Measurements from ENCODE around the gene KCTD12.
A peak's percentile ranks its signal among the peaks of the same experiment; 100 is the strongest.
"Not testable (repeated sequence)": the region's sequence is repeated elsewhere in the genome, so short reads cannot be mapped to it uniquely, and the experiment has no call there.

KCTD12 gene

GRCh38 chr13:76886292-76887075 lies at the start of gene KCTD12:
Gene KCTD12, minus strand, starts transcription at chr13:76886405. Its CDS starts 257 bp downstream, at chr13:76886148.
- peak; percentile 72 for DNase-seq

- no peak for DNase-seq
Observed at GRCh38 chr13:76934671-76935070, 48.5 kb upstream of the KCTD12 start.

- no peak for DNase-seq
Observed at GRCh38 chr13:76932076-76932475, 45.9 kb upstream of the KCTD12 start.

DNA sequence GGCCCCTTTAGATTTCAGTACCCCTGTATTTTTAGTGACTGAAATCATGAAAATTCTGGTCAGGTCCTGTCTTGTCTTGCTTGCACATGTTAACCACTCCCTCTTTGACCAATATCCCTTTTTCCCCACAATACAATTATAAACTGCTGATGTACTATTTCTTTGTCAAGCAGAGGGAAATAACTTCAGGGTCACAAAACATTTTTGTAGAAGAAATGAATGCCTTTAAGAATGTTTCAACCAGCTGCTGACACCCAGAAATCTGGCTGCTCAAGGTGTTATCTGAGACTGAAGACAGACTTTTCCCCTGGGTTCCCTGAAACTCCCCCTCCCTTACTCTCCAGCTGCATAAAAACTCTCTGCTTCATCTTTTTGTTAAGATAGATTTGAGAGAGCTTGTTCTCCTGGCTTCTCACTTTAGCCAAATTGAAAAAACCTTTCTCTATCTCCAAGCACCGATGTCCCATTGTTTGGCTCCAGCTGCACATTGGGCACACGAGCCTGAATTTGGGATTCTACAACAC lies 43.7 kb upstream of the KCTD12 start:
- DNase-seq: no peak

DNA sequence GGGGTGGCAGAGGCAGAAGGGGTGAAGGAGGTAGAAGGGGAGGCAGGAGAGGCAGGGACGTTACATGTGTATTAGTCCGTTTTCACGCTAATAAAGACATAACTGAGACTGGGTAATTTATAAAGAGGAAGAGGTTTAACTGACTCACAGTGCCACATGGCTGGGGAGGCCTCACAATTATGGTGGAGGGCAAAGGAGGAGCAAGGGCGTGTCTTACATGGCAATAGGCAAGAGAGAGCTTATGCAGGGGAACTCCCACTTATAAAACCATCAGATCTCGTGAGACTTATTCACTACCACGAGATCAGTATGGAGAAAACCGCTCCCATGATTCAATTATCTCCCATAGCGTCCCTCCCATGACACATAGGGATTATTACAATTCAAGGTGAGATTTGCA lies 43.1 kb upstream of the KCTD12 start:
- DNase-seq: no peak

GRCh38 chr13:76928456-76928855 lies 42.3 kb upstream of the KCTD12 start:
- no peak for DNase-seq

DNA sequence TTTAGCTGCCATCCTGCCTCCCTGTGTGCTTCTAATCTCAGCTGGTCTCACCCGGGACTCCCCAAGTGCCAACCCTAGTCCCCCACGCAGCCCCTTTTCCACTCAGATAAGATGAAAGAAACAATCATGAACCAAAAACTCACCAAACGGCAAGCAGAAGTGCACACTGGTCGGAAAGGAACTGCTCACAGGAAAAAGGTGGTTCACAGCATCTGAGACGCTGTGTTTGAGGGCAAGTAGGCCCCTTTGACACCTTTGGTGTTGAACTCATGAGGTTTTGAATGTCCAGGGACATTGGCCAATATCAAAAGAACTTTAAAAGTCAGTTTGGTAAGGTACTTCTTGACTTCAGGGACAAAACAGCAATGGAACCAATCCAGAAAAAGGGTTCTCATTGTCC lies 41.8 kb upstream of the KCTD12 start:
- DNase-seq: no peak

- DNase-seq: no peak
Observed at GRCh38 chr13:76925115-76925514, 38.9 kb upstream of the KCTD12 start.

- DNase-seq: no peak
Observed at GRCh38 chr13:76921516-76921915, 35.3 kb upstream of the KCTD12 start.

DNA sequence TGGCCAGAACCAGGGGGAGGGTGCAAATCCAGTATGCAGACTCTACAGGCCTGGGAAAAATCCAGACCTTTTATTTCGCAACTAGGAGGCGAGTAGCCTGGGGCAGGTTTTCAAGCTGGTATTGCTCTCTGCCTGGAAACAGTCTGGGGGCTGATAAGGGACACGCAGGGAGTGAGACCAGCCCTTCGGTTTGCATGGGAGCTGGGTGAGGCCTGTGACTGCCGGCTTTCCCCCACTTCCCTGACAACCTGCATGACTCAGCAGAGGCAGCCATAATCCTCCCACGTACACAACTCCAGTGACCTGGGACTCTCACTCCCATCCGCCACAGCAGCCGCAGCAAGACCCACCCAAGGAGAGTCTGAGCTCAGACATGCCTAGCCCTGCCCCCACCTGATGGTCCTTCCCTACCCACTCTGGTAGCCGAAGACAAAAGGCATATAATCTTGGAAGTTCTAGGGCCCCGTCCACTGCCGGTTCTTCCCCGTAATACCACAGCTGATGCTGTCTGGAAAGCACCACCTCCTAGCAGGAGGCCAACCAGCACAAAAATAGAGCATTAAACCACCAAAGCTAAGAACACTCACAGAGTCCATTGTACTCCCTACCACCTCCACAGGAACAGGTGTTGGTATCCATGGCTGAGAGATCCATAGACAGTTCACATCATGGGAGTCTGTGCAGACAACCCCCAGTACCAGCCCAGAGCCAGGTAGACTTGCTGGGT lies 31.7 kb upstream of the KCTD12 start:
- peak; percentile 90 for DNase-seq

- no peak for DNase-seq
Observed at GRCh38 chr13:76917095-76917494, 30.9 kb upstream of the KCTD12 start.

GRCh38 chr13:76913898-76914297 lies 27.7 kb upstream of the KCTD12 start:
- DNase-seq: no peak

- no peak for DNase-seq
Observed at GRCh38 chr13:76912476-76912875, 26.3 kb upstream of the KCTD12 start.

GRCh38 chr13:76904507-76904906 lies 18.3 kb upstream of the KCTD12 start:
- DNase-seq: no peak

- DNase-seq: peak; percentile 87
Observed at GRCh38 chr13:76903544-76904162, 17.4 kb upstream of the KCTD12 start.

DNA sequence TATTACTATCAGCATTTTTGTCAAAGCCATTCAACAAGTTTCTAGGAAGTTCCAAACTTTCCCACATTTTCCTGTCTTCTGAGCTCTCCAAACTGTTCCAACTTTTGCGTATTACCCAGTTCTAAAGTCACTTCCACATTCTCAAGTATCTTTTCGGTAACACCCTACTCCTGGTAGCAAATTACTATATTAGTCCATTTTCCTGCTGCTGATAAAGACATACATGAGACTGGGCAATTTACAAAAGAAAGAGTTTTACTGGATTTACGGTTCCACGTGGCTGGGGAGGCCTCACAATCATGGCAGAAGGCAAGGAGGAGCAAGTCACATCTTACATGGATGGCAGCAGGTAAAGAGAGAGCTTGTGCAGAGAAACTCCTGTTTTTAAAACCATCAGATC lies 12.9 kb upstream of the KCTD12 start:
- DNase-seq: not testable (repeated sequence)

GRCh38 chr13:76897171-76897570 lies 11.0 kb upstream of the KCTD12 start:
- not testable (repeated sequence) for DNase-seq

DNA sequence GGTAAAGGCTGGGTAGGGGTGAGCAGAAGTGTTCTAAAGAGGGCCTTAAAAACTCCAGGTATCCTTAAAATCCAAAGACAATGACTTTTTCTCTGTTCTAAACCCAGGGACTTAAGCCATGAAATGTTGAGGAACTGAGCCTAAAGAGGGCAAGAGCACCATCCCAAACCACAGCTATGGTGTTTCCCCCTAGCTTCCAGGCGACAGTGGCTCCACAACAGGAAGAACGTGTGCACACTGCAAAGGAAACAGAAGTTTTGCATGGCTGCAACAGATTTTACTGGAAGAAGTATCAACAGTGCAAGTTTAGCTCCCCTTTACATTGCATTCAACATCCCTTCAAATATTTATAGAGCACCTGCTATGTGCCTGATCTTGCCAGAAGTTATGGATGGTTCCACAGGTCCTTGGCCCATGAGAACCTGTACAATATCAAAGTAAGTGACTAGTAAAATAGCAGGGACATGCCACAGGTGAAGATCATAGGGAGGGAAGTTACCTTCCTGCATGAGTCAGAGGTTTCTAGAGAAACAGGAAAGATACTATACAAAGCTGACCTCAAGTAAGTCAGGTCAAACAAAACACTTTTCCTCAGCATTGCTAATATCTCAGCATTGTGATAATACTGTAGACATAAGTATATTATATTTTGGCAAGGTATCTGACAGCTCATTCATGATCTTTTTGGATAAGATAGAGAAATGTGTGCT lies 8.4 kb upstream of the KCTD12 start:
- DNase-seq: no peak

- no peak for DNase-seq
Observed at GRCh38 chr13:76892488-76892887, 6.3 kb upstream of the KCTD12 start.

DNA sequence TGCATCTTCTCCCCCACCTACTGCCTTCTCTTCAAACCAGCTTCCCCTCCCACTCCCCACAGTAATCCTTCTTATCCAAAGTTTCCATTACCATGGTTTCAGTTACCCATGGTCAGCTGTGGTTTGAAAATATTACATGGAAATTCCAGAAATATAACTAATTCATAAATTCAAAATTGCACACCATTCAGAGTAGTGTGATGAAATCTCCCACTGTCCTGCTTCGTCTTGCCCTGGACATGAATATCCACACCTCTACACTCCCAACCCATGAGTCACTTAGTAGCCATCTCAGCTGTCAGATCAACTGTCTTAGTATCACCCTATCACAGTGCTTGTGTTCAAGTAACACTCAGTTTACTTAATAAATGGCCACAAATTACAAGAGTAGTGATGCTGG lies 3.8 kb upstream of the KCTD12 start:
- no peak for DNase-seq

DNA sequence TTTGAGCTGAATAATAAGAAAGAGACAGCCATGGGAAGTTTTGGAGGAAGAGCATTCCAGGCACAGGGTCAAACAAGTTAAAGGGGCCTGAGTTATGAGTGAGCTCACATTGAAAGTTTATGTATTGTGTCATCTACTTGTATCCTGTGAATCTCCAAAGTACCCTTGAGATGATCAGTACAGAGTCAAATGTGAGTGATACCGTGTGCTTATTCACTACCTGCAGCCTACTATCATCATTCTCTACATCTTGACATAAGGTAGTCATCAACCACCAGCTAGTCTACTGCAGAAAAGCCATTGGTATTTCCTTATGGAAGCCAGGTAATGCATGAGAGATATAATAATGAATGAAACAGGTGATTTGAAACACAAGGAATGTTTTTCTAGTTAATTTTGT lies 3.0 kb upstream of the KCTD12 start:
- DNase-seq: no peak

GRCh38 chr13:76888421-76888820 lies 2.2 kb upstream of the KCTD12 start:
- no peak for DNase-seq

- DNase-seq: no peak
Observed at GRCh38 chr13:76887076-76887563, 915 bp upstream of the KCTD12 start.
